Testis (tissue), 3 donors: ENCODE results near the gene FTSJ3. TPM values are rescaled to one million over a fixed set of nuclear protein-coding genes. Genes with fewer than 3 reads are reported as not detected.

Source experiments
- DNase-seq: peaks from one replicate; pipeline ENCODE4 v3.0.0-alpha.2; 2019
- H3K27ac ChIP-seq, 2 donors: fragments of 200-600 bp; sonication (generic); one replicate each; pipeline ENCODE4 v1.5.1; 2019
- H3K27me3 ChIP-seq: fragments of 200-600 bp; sonication (generic); one replicate; pipeline ENCODE4 v1.5.1; 2019
- H3K36me3 ChIP-seq: fragments of 200-600 bp; sonication (generic); one replicate; pipeline ENCODE4 v1.5.1; 2017; ENCODE audit warnings: low read depth; ENCODE audit errors: missing control alignments
- H3K4me1 ChIP-seq: fragments of 200-600 bp; sonication (generic); one replicate; pipeline ENCODE4 v1.5.1; 2019
- H3K4me3 ChIP-seq, 2 donors: fragments of 200-600 bp; sonication (generic); one replicate each; pipeline ENCODE4 v1.5.1; 2017 to 2019
- H3K9me3 ChIP-seq: fragments of 200-600 bp; sonication (generic); one replicate; pipeline ENCODE4 v1.5.1; 2017
- POLR2A ChIP-seq: fragments of 450-650 bp; IDR thresholded peaks from one replicate; pipeline ENCODE4 v1.6.1; 2017; ENCODE audit warnings: antibody characterized with exemption, mild to moderate bottlenecking, moderate library complexity
- WGBS, 2 donors: methylation state at CpG; one replicate each; pipeline ENCODE4 v1.1.5; 2018; 5-methylcytosine and 5-hydroxymethylcytosine counted together
- intact Hi-C: fragments of 100-400 bp; cut with DNase I; formaldehyde crosslinking; loops from one replicate; pipeline ENCODE4 v1.15.1; 2023; ENCODE audit warnings: low total_unique reads
- polyA plus RNA-seq: library from polyadenylated mRNA; stranded (reverse); fragments of 350-450 nt; fragmentation: Illumina TruSeq; extraction: RNeasy Lipid Tissue Mini Kit (QIAGEN cat#74804); gene quantifications from one replicate; pipeline ENCODE4 v1.2.3, GENCODE V29; 2014; ENCODE audit warnings: low read depth, low replicate concordance; ENCODE audit not compliant: insufficient read depth
- total RNA-seq, 2 donors: library from RNA; depleted of rRNA; stranded (reverse); fragments of >200 nt; gene quantifications; one replicate each; pipeline ENCODE4 v1.2.3, GENCODE V29; 2016
- TF ChIP-seq, protein P1 (sequence below), 3 experiments: fragments of 450-650 bp in 2 of 3; fragments of 200-600 bp in 1 of 3; sonication (generic) in 1 of 3; IDR thresholded peaks; one replicate each; pipeline ENCODE4 v1.5.1; 2016 to 2019; ENCODE audit warnings: antibody characterized with exemption in 3 of 3, mild to moderate bottlenecking in 2 of 3, moderate library complexity in 1 of 3

Gene FTSJ3
- total and polyA plus RNA-seq, 3 donors from 2014 or later = 39.9 to 59.7 (median 47.2) TPM

DNA sequence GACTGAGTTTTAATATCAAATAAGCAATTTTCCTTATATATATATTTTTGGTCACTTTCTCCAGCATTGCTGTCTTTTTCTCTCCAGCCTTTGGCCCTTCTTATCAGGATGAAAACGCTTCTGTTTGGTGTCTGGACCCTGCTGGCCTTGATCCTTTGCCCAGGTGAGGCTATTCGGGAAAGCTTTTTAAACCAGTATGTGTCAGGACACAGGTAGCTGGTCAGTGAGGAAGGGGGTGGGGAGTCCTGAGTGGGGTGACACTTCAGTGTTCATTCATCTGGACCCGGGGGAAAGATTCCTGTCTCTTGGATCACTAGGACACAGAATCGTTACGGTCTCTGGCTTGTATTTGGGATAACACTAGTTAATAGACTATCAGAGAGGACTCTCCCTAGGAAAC is 27.2 kb upstream of the FTSJ3 start:
- TF ChIP-seq, protein P1, sequence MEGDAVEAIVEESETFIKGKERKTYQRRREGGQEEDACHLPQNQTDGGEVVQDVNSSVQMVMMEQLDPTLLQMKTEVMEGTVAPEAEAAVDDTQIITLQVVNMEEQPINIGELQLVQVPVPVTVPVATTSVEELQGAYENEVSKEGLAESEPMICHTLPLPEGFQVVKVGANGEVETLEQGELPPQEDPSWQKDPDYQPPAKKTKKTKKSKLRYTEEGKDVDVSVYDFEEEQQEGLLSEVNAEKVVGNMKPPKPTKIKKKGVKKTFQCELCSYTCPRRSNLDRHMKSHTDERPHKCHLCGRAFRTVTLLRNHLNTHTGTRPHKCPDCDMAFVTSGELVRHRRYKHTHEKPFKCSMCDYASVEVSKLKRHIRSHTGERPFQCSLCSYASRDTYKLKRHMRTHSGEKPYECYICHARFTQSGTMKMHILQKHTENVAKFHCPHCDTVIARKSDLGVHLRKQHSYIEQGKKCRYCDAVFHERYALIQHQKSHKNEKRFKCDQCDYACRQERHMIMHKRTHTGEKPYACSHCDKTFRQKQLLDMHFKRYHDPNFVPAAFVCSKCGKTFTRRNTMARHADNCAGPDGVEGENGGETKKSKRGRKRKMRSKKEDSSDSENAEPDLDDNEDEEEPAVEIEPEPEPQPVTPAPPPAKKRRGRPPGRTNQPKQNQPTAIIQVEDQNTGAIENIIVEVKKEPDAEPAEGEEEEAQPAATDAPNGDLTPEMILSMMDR (IDR thresholded peaks at IDR 0.05) = no peak
- no peak for TF ChIP-seq POLR2A
- 83 to 86% methylated on average over 5 of the region's 5 CpGs for WGBS, 2 donors
- intact Hi-C loops = no loop called here
- Histone ChIP-seq H3K9me3 (no peaks in the 10 kb centered on the region), H3K36me3 (no peaks in the 10 kb centered on the region), H3K4me3 (no peak overlapping the region), H3K27ac (no peak overlapping the region), H3K4me1 (no peaks in the 10 kb centered on the region), H3K27me3 (no peaks in the 10 kb centered on the region)
- DNase-seq = no peak

DNA sequence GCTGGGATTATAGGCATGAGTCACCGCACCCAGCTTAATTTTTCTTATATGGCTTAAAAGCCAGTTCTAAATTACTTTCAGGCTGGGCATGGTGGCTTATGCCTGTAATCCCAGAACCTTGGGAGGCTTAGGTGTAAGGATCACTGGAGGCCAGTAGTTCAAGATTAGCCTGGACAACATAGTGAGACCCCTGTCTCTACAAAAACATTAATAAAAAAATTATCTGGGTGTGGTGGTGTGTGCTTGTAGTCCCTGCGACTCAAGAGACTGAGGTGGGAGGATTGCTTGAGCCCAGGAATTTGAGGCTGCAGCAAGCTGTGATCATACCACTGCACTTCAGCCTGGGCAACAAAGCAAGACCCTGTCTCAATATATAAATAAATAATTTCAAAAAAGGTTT is 25.8 kb upstream of the FTSJ3 start:
- no peaks in the 10 kb centered on the region for H3K36me3 ChIP-seq
- no peak overlapping the region for H3K27ac ChIP-seq
- no peaks in the 10 kb centered on the region for H3K27me3 ChIP-seq
- 78 to 81% methylated on average over 2 of the region's 2 CpGs for WGBS, 2 donors
- H3K9me3 ChIP-seq = no peaks in the 10 kb centered on the region
- no peak for TF ChIP-seq POLR2A
- TF ChIP-seq, protein P1 (IDR thresholded peaks at IDR 0.05) = no peak
- H3K4me1 ChIP-seq = no peaks in the 10 kb centered on the region
- intact Hi-C loops = no loop called here
- no peak for DNase-seq
- H3K4me3 ChIP-seq = no peak overlapping the region

DNA sequence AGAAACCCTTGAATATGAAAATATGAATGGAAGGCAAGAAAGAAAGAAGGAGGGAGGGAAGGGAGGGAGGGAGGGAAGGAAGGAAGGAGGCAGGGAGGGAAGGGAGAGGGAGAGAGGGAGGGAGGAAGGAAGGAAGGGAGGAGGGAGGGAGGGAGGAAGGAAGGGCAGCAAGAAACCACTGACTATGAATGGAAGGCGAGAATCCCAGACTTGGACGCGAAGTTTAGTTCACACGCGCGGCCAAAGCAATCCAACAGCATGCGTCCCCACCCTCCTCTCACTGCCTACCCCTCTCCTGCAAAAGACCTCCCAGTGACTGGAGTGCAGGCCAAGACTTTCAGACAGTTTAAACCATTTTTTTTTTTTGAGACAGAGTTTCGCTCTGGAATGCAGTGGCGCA is 22.9 kb upstream of the FTSJ3 start:
- no peak for TF ChIP-seq POLR2A
- TF ChIP-seq, protein P1 (IDR thresholded peaks at IDR 0.05) = no peak
- H3K36me3 ChIP-seq = no peaks in the 10 kb centered on the region
- H3K4me1 ChIP-seq = peaks cover 3% of the 10 kb centered on the region
- H3K27me3 ChIP-seq = no peaks in the 10 kb centered on the region
- intact Hi-C loops = no loop called here
- no peak overlapping the region for H3K4me3 ChIP-seq
- no peak overlapping the region for H3K27ac ChIP-seq
- H3K9me3 ChIP-seq = no peaks in the 10 kb centered on the region
- no peak for DNase-seq
- WGBS, 2 donors = 52 to 65% methylated on average over 9 of the region's 9 CpGs

DNA sequence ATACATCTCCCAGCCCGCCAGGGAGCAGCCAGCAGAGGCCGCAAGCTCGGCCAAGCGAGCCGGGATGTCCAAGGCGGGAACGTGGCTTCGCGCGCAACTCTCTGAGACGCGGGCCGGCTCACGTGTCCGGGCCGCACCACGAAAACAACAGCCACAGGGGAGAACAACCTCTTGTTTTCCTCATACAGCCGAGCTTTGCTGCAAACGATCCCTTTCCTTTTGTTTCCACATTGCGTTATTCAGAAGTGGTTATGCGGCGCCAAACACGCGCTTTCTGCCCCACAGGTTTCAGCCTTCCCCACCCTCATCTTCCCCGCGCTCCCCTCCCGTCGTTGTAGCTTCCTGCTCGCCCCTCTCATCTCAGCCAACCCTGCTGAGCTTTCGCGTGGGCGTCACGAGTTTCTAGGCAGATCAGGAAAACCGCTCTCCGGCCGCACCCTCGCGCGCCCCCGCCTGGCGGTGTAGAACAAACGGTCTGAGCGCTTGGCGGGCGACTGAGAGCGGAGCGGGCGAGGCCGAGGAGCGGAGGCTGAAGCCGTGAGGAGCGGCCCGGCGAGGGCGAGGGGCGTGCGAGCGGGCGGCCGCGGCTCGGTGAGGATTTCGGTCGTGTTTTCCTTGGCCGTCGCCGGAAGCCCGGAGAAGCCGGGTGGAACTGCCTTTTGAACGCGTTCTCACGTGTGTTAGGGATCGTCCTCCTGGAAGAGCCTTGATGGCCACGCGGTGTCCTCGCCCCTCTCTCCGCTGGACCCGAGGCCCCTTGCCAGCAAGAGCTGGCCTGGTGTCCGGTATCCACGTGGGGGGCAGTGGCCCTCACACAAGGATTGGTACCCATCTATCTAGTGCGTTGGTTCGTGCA is 21.6 kb upstream of the FTSJ3 start:
- peak; percentile 95 for DNase-seq
- H3K27ac ChIP-seq = peak overlapping the region; percentile 2 to 80
- TF ChIP-seq POLR2A = no peak
- TF ChIP-seq, protein P1 (IDR thresholded peaks at IDR 0.05) = peak; percentile 69 to 85 (median 74)
- no peaks in the 10 kb centered on the region for H3K36me3 ChIP-seq
- 5 to 7% methylated on average over 35 to 82 of the region's 82 CpGs for WGBS, 2 donors
- H3K9me3 ChIP-seq = no peaks in the 10 kb centered on the region
- intact Hi-C loops = no loop called here
- peaks cover 3% of the 10 kb centered on the region for H3K4me1 ChIP-seq
- H3K27me3 ChIP-seq = no peaks in the 10 kb centered on the region
- H3K4me3 ChIP-seq = peak overlapping the region; percentile 34 to 48
